ENCODE results near the gene TDP2. TPM values are rescaled to one million over a fixed set of nuclear protein-coding genes. Genes with fewer than 3 reads are reported as not detected.

TDP2 gene
- total RNA-seq, 4 donors from 2014 or later, result 45.7 to 73.1 (median 49.5) TPM

- TF ChIP-seq, protein P1, sequence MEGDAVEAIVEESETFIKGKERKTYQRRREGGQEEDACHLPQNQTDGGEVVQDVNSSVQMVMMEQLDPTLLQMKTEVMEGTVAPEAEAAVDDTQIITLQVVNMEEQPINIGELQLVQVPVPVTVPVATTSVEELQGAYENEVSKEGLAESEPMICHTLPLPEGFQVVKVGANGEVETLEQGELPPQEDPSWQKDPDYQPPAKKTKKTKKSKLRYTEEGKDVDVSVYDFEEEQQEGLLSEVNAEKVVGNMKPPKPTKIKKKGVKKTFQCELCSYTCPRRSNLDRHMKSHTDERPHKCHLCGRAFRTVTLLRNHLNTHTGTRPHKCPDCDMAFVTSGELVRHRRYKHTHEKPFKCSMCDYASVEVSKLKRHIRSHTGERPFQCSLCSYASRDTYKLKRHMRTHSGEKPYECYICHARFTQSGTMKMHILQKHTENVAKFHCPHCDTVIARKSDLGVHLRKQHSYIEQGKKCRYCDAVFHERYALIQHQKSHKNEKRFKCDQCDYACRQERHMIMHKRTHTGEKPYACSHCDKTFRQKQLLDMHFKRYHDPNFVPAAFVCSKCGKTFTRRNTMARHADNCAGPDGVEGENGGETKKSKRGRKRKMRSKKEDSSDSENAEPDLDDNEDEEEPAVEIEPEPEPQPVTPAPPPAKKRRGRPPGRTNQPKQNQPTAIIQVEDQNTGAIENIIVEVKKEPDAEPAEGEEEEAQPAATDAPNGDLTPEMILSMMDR (IDR thresholded peaks at IDR 0.05; ENCODE audit: low read depth), result no peak
These were observed 35.0 kb downstream of the TDP2 start for GRCh38 chr6:24631671-24632070.

GRCh38 chr6:24630856-24631505 lies 35.7 kb downstream of the TDP2 start:
- TF ChIP-seq, protein P1 (IDR thresholded peaks at IDR 0.05; ENCODE audit: low read depth), result no peak

- TF ChIP-seq, protein P1 (IDR thresholded peaks at IDR 0.05; ENCODE audit: low read depth), result no peak
These were observed 44.9 kb downstream of the TDP2 start for GRCh38 chr6:24621626-24622289.

- TF ChIP-seq, protein P1 (IDR thresholded peaks at IDR 0.05; ENCODE audit: low read depth), result no peak
These were observed 46.1 kb downstream of the TDP2 start for GRCh38 chr6:24620637-24621036.

DNA sequence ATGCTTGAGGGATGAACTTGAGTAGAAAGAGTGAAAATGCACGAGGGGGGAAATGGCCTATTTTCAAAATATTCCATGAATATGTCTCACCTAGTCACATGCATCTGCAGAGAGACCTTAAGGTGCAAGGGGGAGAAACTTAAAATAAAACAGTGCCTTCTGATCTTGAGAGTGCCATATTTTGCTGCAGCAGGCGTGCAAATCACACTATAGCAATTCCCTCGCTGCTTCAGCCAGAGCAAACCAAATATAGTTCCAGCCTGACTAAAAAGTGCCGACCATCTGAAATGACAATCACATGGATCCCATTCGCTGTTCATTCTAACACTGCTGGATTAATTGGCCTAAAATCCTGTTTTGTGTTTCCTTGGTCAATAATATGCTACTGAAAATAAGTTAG lies 47.0 kb downstream of the TDP2 start:
- TF ChIP-seq, protein P1 (IDR thresholded peaks at IDR 0.05; ENCODE audit: low read depth), result no peak

- TF ChIP-seq, protein P1 (IDR thresholded peaks at IDR 0.05; ENCODE audit: low read depth), result no peak
These were observed 52.1 kb downstream of the TDP2 start for GRCh38 chr6:24614648-24615047.

DNA sequence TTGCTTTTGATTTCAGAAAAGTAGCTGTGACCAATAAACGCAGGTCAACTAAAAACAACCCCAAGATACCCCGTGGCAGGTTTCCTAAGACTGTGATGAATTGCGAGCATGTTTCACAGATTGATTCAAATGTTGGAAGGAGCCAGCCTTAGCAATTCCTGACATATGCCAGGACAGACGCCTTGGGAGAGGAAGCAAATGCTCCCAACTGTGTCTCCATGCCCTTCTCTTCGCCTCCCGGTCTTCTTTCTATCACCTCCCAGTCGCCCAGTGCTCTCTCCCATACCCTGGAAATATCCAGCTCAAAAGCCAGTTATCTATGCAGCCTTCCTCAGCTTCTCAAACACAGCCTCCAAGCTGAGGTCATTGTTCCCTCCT lies 52.7 kb downstream of the TDP2 start:
- TF ChIP-seq, protein P1 (IDR thresholded peaks at IDR 0.05; ENCODE audit: low read depth), result no peak
